ENCODE results near the gene WDR33.
"Not testable (repeated sequence)": the region's sequence is repeated elsewhere in the genome, so short reads cannot be mapped to it uniquely, and the experiment has no call there.

Gene WDR33

DNA sequence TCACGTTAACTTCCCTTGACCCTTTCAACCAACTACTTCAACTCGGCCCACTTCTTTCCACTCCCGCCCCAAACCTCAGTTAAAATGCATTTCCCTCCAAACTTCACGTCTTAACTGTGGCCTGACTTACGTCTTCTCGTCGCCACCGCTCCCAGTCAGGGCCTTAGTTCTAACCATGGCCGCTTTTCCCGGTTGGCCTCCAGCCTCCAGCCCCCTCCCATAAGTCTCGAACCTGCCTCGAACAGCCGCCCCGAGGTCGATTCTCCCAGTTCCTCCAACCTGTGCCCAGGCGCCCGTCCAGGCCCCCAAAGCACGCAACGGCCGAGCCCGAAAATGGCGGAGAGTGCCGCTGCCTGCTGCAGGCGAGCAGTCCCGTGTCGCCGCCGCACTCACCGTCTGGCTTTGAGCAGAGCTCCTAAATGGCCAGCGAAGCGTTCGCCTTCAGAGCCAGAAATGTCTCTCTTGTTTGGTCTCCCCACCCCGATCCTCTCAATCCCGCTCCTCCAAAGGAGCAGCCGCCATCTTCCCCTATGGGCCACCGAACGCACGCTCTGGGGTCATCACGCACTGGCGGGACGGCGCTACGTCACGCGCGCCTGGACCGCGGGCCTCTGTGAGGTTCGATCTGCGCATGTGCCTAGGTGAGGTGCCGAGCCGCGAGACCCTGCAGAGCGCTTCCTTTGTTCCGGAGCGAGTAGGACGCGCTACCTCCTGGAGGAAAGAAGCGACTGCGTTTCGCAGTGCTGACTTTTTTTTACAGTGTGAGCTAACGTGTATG lies at the start of gene WDR33:
TSS of gene WDR33 (minus strand) at position 553 of the 778 bp plus-strand sequence. CDS start 40,190 bp downstream, outside the sequence.
- no peak for DNase-seq (ENCODE audit: low read depth)

DNA sequence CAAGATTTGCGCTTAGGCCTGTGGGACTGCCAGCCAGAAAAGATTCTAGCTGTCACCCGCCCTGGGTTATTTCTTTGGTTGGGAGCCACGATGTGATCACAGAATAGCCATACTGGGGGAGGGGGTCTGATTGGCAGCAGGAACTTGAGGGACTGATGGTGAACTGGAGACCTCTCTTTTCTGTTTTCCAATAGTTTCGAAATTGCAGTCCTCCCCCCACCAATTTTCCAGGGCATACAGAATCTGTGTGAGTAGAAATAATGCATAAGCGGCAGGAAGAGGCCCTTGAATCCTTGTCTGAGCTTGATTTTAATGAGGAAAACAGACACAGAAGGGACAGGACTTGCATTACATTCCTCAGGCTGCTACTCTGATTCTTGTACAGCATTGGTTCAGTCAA lies 49.2 kb upstream of the WDR33 start:
- DNase-seq (ENCODE audit: low read depth), result no peak

DNA sequence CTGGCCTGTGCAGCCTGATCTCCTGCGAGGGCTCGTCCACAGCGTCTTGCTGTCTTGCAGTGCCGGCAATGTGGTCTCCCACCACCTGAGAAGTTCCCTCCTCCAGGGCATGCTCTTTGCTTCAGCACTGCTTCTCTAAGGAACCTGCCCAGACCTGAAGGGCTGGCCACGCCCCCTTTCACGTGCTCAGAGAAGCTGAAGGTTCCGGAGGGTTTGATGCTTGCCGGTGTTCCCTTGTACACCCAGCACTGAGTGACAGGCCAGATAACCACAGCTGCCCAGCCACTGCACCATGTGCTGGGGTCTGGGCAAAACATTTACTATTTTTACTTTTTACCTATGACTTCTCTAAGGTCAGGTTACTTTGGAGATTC lies 48.7 kb upstream of the WDR33 start:
- no peak for DNase-seq (ENCODE audit: low read depth)

DNA sequence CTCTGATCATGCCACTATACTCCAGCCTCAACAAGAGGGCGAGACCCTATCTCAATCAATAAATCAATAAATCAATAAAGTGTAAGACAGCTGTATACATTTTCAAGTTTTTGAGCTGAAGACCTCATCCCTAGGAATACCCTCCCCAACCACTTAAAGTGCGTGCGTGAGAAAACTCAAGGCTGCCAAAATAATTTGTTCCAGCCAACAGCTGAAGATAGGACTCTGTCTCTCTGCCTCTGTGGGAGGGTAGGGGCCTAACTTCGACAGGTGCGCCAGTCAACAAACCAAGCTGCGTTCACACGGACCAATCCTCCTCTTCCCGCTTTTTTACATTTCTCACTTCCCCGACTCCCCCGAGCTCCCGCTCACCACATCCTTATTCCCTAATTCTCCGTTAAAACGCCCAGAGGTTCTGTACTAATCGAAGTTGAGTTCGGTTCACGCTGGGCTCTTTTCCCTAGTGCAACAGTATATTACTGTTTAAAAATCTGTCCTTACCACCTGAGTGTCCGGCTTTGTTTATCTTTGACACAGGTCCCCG lies 46.4 kb upstream of the WDR33 start:
- DNase-seq (ENCODE audit: low read depth), result no peak

DNA sequence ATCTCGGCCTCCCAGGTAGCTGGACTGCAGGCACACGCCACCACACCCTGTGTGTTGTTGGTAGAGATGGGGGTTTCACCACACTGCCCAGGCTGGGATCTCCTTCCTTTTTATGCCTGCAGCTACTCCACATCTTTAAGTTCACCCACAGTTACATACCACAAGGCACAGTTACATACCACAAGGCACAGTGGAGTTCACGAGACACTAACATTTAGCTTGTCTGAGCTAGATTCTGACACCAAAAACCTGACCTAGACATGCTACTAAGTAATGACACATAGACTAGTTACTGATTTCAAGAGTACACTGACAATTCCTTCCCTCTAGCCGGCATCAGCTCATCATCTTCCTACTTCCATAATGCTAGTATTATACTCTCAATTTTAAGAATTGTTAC lies 42.7 kb upstream of the WDR33 start:
- no peak for DNase-seq (ENCODE audit: low read depth)

DNA sequence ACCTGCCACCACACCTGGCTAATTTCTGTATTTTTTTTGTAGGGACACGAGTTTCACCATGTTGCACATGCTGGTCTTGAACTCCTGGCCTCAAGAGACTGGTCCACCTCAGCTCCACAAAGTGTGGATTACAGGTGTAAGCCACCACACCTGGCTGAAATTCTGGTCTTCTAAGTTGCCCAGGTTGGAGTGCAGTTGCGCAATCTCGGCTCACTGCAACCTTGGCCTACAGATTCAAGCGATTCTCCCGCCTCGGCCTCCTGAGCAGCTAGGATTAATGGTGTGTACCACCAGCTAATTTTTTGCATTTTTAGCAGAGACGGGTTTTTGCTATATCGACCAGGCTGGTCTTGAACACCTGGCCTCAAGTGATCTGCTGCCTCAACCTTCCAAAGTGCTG lies 41.4 kb upstream of the WDR33 start:
- no peak for DNase-seq (ENCODE audit: low read depth)

DNA sequence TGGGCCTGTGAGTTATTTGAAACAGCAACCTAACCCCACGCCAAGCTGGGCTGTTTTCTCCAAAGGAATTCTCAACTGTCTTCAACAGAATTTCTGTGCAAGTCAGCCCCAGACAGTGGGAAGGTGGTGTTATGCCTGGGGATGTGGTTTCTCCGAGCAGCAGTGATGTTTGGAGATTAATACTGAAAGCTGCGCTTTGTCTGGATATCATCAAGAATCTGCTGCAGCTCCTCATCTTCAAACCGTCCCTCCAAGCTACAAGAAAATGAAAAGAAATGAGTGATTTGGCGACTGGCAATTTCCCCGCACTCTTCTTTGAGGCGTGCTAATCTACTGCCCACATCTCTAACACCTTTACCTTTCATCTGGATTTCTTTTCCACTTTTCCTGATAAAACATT lies 37.0 kb upstream of the WDR33 start:
- DNase-seq (ENCODE audit: low read depth), result no peak

DNA sequence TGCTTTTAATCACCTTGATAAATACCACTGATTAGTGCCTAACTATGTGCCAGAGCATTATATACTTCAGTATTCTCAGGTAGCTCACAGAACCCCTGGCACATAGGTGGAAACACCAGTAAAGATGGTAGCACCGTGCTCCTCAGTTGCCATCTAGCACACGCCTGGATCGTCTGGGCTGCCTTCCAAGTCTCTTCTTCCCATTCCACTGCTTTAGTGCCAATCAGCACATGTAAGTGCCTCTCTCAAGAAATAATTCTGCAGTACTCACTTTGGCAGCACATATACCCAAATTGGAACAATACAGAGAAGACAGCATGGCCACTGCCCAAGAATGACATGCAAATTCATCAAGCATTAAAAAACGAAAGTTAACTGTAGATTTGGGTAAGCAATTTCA lies 34.0 kb upstream of the WDR33 start:
- DNase-seq (ENCODE audit: low read depth), result no peak

DNA sequence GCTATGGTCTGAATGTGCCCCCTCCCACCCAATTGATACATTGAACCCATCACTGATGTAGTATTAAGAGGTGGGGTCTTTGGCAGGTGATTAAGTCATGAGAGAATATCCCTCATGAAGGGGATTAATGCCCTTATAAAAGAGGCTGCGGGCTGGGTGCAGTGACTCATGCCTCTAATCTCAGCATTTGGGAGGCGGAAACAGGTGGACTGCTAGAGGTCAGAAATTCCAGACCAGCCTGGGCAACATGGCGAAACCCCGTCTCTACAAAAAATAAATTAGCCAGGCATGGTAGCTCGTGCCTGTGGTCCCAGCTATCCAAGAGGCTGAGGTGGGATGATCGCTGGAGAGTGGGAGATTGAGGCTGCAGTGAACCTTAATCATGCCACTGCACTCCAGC lies 32.7 kb upstream of the WDR33 start:
- no peak for DNase-seq (ENCODE audit: low read depth)

DNA sequence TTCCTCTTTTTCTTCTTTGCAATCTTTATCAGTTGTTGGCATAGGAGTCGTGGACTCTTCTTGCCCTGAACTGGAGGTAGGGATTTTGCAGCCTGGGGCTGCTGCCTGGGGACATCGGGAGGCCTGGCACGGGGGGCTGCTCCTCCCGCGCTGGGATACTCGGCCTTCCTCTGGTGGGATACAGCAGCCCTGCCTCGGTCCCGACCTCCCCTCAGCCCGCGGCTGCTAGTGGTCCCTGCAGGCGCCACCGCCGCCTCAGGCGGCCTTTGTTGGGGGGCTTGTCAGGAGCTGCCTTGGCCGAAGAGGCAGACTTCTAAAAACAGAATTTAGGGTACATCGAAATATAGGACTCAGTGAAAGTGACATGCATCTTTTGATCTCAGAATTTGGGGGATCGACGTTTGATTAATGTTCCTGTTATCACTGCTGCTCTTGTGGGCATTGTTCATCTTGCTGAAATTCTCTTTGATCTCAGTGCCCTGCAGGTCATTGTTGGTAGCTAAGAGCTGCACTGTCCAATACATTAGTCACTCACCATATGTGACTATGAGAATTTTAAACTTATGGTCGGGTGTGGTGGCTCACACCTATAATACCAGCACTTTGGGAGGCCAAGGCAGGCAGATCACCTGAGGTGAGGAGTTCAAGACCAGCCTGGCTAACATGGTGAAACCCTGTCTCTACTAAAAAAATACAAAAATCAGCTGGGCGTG lies 30.7 kb upstream of the WDR33 start:
- no peak for DNase-seq (ENCODE audit: low read depth)

DNA sequence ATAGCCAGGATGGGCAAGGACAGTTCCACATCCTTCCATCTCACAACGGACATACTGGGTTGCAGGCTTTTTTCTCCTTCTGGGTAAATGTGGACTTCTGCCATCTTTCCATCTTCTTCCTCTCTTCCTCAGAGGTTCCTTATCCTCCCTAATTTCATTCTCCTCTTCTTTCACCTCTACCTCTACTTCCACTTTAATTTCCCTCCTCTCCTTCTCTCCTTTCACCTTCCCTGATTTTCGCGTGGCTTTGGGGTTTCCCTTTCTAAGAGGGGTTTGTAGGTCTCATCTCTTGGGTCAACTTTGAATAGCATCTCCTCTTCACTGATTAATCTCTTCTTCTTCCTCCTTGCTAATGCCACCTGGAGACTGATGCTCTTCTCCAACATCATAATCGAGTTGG lies 29.9 kb upstream of the WDR33 start:
- no peak for DNase-seq (ENCODE audit: low read depth)

DNA sequence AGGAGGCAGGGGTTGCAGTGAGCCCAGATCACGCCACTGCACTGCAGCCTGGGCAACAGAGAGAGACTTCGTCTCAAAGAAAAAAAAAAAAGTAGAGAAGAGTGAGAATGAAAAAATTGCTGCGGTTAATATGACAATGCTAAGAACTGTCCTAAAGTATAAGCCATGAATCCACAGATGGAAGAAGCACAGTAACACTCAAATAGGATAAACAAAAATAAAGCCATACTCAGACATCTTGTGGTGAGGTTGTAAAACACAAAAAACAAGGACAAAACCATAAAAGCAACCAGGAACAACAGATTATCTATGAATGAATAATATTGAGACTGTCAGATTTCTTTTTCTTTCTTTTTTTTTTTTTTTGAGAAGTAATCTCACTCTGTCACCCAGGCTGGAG lies 24.0 kb upstream of the WDR33 start:
- DNase-seq (ENCODE audit: low read depth), result no peak

DNA sequence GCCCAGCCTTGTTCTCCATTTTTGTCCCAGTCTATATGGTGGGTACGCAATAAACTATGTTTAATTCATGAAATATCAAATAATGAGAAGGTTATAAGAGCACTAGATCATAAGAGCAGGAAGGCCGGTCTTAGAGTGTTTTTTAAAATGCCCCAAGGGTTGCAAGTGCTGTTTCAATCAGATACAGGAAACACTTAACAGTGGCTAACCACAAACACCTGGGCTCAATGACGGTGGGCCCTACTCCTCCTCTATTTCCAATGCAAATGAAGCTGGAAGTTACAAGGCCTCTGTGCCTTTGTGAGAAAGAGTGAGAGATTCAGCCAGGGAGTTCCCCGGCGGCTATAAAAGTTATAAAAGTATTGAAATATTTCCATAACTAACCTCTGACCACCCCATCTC lies 18.9 kb upstream of the WDR33 start:
- DNase-seq (ENCODE audit: low read depth), result no peak

DNA sequence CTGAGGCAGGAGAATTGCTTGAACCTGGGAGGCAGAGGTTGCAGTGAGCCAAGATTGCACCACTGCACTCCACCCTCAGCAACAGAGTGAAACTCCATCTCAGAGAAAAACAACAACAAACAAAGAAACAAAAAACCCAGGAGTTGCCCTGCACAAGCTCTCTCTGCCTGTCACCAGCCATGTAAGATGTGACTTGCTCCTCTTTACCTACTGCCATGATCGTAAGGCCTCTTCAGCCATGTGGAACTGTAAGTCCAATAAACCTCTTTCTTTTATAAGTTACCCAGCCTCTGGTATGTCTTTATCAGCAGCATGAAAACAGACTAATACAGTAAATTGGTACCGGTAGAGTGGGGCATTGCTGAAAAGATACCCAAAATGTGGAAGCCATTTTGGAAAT lies 15.7 kb upstream of the WDR33 start:
- DNase-seq (ENCODE audit: low read depth), result not testable (repeated sequence)

DNA sequence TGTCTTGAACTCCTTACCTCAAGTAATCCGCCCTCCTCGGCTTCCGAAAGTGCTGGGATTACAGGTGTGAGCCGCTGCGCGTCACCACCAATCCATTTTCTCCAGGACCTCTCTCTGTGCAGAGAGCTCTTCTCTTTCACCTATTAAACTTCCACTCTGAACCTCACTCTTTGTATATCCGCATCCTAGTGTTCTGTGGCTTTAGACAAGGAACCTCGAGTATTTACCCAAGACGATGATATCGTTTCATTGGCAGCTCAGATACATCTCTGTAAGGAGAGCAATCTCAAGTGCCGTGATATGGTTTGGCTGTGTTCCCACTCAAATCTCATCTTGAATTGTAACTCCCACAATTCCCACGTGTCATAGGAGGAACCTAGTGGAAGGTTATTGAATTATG lies 15.1 kb upstream of the WDR33 start:
- DNase-seq (ENCODE audit: low read depth), result no peak

DNA sequence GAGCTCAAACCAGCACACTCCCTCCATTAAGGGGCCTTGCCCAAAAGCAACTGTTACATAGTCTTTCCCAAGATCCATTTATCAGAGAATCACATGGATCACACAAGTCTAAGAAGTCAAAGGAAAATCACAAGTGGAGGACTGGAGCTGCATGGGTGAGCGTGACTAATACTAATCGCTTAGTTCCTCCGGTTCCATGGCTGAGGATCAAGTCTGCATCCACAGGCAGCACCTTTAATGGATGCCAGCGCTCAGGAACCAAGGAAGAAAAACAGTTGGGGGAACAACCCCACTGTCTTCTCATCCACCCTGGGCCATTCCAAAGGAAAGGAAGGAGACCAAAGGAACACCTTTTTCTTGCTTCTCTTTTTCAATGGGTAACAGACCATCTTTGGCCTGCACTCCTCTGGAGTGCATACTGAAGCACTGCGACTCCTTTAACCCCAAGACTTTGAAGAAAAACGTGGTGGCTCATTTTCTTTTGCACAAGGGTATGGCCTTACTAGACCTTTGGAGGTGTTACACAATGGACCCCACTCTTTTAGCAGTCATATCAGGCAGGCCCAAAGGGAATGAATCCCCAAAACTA lies 9.2 kb upstream of the WDR33 start:
- DNase-seq (ENCODE audit: low read depth), result no peak

DNA sequence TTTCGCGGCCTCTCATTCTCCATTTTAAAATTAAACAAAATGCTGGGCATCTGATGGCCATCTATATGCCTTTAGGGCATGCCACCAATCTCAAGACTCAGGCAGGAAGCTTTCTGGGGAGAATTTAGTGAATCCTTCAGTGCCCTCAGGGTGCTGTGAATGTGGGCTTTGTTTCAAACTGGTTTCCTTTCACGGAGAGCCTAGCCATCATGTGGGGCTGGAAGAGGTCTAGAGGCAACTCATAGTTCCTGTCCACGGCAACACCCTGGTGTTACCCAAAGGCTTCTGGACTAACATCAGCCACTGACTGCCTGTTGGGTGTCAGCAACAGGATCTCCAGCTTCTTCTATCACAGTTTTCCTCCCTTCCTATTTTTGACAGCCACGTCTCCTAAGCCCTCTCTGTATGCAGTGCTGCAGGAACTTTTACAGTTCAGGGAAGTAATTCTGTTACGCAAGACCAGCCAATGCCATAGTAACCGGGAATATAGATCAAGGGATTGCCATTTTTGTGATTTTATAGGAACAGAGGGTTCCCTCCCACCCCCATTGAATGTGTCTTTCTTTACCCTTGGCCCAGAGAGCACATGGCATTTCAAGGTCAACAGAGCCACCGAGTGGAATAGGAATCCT lies 7.9 kb upstream of the WDR33 start:
- DNase-seq (ENCODE audit: low read depth), result no peak

DNA sequence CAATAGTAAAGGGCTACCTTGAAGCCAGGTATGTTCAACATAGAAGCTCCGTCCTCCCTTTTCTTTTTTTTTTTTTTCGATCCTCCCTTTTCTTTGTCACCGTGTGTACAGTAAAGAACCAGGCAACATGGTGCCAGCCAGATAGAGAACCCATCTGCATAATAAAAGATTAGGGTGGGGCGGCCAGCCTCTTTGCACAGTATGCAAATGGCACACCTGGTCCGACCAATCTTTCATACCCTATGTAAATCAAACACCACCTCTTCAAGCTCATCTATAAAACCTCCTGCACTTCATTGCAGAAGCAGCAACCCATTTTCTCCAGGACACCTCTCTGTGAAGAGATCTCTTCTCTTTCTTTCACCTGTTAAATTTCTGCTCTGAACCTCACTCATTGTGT lies 7.3 kb upstream of the WDR33 start:
- DNase-seq (ENCODE audit: low read depth), result no peak

DNA sequence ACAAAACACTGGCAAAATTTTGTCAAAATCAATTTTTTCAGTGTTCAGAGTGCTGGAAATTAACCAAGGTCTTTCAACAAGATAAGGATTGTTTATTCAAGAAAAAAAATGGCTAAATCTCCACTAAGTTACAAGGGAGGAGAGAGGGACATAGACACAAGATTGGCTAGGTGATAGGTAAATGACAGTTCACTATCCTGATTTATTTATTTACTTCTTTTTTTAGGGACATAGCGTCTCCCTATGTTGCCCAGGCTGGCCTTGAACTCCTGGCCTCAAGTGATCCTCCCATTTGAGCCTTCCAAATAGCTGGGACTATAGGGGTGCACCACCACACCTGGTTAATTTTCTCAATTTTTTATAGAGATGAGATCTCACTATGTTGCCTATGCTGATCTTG lies 3.7 kb upstream of the WDR33 start:
- DNase-seq (ENCODE audit: low read depth), result no peak

DNA sequence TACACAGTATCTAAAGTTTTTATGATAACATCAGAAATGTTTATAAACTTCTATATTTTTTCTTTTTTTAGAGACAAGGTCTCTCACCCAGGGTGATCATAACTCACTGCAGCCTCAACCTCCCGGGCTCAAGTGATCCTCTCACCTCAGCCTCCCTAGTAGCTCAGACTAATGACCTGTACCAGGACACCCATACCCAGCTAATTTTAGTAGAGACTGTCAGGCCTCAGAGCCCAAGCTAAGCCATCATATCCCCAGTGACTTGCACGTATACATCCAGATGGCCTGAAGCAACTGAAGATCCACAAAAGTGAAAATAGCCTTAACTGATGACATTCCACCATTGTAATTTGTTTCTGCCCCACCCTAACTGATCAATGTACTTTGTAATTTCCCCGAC lies 1.5 kb upstream of the WDR33 start:
- DNase-seq (ENCODE audit: low read depth), result not testable (repeated sequence)

DNA sequence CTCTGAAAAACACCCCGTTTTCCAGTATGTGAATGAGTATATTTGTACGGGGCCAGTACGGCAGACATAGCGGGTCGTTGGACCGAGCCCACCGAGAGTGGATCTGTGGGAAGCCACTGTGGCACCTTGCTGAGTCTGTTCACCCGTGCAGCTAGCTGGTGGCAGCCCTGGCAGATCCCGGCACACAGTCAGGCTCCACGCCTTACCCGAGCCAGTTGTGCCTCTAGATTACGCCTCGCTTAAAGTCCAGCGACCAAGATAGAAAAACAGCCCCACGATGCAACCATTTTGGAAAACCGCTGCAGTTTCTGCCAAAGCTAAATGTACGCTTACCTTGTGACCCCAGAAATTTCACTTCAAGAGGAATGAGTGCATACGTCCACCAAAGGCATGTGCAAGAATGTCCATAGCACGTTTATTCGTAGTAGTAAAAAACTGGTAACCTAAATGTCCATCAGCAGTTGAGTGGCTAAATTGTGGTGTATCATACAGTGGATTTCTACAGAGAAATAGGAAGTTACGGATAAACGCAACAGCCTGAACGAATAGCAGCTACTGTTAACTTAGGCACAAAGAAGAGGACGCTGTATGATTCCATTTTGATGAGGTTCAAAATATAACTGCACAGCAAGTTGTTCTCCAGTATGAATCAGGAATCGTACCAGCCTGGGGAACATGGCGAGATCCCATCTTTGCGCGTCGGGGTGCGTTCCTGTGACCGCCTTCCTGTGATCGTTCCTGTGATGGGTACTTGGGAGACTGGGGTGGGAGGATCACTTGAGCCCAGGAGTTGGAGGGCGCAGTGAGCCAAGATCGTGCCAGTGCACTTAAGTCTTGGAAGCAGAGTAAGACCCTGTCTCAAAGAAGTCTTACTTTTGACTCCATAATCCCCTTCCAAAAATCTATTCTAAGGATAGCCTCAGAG lies 688 bp upstream of the WDR33 start:
- DNase-seq (ENCODE audit: low read depth), result no peak

Measured in non-pigmented ciliary epithelial cell (primary cell).